Esophagus (tissue), 2 donors: Measurements from ENCODE around the gene SP140L. TPM values are rescaled to one million over a fixed set of nuclear protein-coding genes. Genes with fewer than 3 reads are reported as not detected.
"Not testable (repeated sequence)": the region's sequence is repeated elsewhere in the genome, so short reads cannot be mapped to it uniquely, and the experiment has no call there.

Experiments
- H3K27ac ChIP-seq, 2 donors: one replicate each; pipeline ENCODE4 v1.5.1; 2013; ENCODE audit warnings: low read depth in 2 of 2, mild to moderate bottlenecking in 2 of 2, inconsistent platforms in 1 of 2, low read length in 1 of 2, moderate library complexity in 1 of 2
- H3K27me3 ChIP-seq, 2 donors: one replicate each; pipeline ENCODE4 v1.6.1; 2013; ENCODE audit warnings: low read length in 2 of 2, control low read depth in 1 of 2, mild to moderate bottlenecking in 1 of 2; ENCODE audit not compliant: insufficient read depth in 2 of 2, control insufficient read depth in 1 of 2
- H3K36me3 ChIP-seq, 2 donors: one replicate each; pipeline ENCODE4 v1.6.1; 2013; ENCODE audit warnings: low read length in 1 of 2; ENCODE audit not compliant: control insufficient read depth in 2 of 2, insufficient read depth in 2 of 2
- H3K4me1 ChIP-seq, 2 donors: one replicate each; pipeline ENCODE4 v1.6.1; 2013; ENCODE audit warnings: low read length in 1 of 2; ENCODE audit not compliant: control insufficient read depth in 2 of 2, insufficient read depth in 2 of 2
- H3K4me3 ChIP-seq, 2 donors: one replicate each; pipeline ENCODE4 v1.5.1; 2013; ENCODE audit warnings: low read length in 2 of 2, mild to moderate bottlenecking in 2 of 2, low read depth in 1 of 2, moderate library complexity in 1 of 2
- H3K9me3 ChIP-seq, 2 donors: one replicate each; pipeline ENCODE4 v1.6.1; 2013; ENCODE audit warnings: mild to moderate bottlenecking in 2 of 2, low read depth in 1 of 2, low read length in 1 of 2, moderate library complexity in 1 of 2; ENCODE audit not compliant: control insufficient read depth in 2 of 2, insufficient read depth in 1 of 2
- WGBS, 2 donors: extraction: QIAGEN DNeasy Blood & Tissue Kit; methylation state at CpG; one replicate each; pipeline ENCODE4 v1.1.7; 2013; 5-methylcytosine and 5-hydroxymethylcytosine counted together
- polyA plus RNA-seq, 2 donors: library from polyadenylated mRNA; stranded (reverse); fragments of 200-250 nt; gene quantifications; one replicate each; pipeline ENCODE4 v1.2.3, GENCODE V29; 2013
- donor health status: healthy with polysubstance abuse.
- donor health status: Bipolar disorder and iron deficiency.

SP140L gene
- polyA plus RNA-seq, 2 donors = 5.5 to 10.6 TPM

- Histone ChIP-seq H3K27ac (no peak overlapping the region), H3K36me3 (no peaks in the 10 kb centered on the region), H3K4me3 (no peak overlapping the region), H3K4me1 (no peaks in the 10 kb centered on the region), H3K27me3 (no peaks in the 10 kb centered on the region), H3K9me3 (peaks cover 0 to 5% of the 10 kb centered on the region in 2 donors)
- WGBS, 2 donors = 89 to 95% methylated on average over 2 of the region's 2 CpGs
These were observed 19.5 kb upstream of the SP140L start for GRCh38 chr2:230307485-230307884.

GRCh38 chr2:230308402-230309000 is 18.5 kb upstream of the SP140L start:
- 90 to 92% methylated on average over 12 of the region's 12 CpGs for WGBS, 2 donors
- Histone ChIP-seq H3K4me3 (no peak overlapping the region), H3K4me1 (no peaks in the 10 kb centered on the region), H3K27ac (no peak overlapping the region), H3K36me3 (no peaks in the 10 kb centered on the region), H3K27me3 (no peaks in the 10 kb centered on the region), H3K9me3 (peaks cover 0 to 5% of the 10 kb centered on the region in 2 donors)

GRCh38 chr2:230310792-230311191 is 16.2 kb upstream of the SP140L start:
- H3K4me1 ChIP-seq = not testable (repeated sequence)
- WGBS, 2 donors = 73 to 78% methylated on average over 1 of the region's 5 CpGs

DNA sequence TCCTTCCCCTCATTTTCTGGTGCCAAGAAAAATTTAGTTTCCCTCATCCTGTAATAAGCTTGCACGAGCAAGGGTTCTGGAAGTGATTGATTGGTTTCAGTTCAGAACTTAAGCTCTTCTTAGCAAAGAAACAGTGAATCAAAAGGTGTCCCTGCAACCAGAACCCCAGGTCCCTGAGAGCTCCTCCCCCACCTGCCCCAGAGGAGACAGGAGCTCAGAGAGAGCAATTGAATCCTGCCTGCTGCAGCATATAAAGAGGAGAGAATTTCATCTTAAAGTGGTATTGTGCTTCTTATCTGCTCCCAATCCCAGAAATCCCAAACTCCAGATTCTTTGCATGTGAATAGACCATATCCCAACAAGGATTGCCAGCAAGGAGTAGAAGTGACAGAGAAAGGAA is 15.4 kb upstream of the SP140L start:
- H3K27ac ChIP-seq, H3K36me3 ChIP-seq, H3K4me1 ChIP-seq, H3K4me3 ChIP-seq, H3K9me3 ChIP-seq, H3K27me3 ChIP-seq: not testable (repeated sequence)
- WGBS, 2 donors = 53 to 63% methylated on average over 1 of the region's 1 CpG

More at GRCh38 chr2:230310792-230311191, 16.2 kb upstream of the SP140L start:
- H3K27ac ChIP-seq, H3K4me3 ChIP-seq, H3K9me3 ChIP-seq, H3K36me3 ChIP-seq, H3K27me3 ChIP-seq: not testable (repeated sequence)

GRCh38 chr2:230312638-230313037 is 14.4 kb upstream of the SP140L start:
- H3K27me3 ChIP-seq = no peaks in the 10 kb centered on the region
- H3K4me3 ChIP-seq = no peak overlapping the region
- no peaks in the 10 kb centered on the region for H3K9me3 ChIP-seq
- no peaks in the 10 kb centered on the region for H3K4me1 ChIP-seq
- WGBS, 2 donors = 81 to 91% methylated on average over 2 of the region's 2 CpGs
- no peaks in the 10 kb centered on the region for H3K36me3 ChIP-seq
- no peak overlapping the region for H3K27ac ChIP-seq

GRCh38 chr2:230317366-230317765 is 9.6 kb upstream of the SP140L start:
- 91 to 95% methylated on average over 3 of the region's 3 CpGs for WGBS, 2 donors
- Histone ChIP-seq H3K27ac (no peak overlapping the region), H3K4me3 (no peak overlapping the region), H3K27me3 (no peaks in the 10 kb centered on the region), H3K36me3 (no peaks in the 10 kb centered on the region), H3K4me1 (no peaks in the 10 kb centered on the region), H3K9me3 (no peaks in the 10 kb centered on the region)

DNA sequence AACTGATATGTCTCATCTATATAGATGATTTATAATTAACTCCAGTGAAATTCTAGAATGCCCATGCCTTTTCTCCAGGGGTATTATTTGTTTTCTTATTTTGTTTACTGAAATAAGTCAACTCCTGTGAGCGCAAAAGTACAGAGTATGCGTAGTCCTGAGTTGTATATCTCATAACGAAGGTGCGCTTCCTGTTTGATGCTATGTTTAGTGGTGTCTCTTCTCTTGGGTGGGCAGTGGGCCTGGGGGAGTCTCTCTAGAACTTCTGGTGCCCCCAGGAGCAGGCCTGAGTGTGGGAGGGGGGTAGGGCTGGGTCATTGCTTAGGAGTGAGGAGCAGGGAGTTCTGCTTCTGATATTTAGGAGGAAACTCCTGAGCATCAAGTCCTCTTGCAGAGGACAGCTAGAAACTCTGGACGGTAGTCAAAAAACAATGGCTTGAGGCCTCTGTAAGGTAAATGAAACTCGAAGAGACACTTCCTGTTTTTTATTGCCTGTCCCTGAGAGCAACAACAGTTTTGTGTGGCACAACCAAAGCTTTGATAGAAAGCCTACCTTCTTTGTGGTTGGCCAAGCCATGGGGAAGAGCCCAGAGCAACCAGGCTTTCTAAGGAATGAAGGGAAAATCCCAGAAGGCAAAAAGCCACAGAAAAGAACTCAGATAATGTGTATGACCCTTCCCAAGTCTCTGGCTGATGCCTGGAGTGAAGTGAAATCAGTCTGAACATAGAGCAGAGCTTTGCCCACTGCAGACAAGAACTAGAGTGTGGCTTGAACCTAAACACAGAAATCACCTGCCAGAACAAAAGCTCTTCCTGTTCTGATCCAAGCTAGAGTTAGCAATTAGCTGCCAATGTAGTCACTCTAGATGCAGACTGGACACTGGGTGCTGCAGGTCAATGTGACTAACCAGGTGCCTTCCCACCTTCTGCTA is 8.5 kb upstream of the SP140L start:
- H3K36me3 ChIP-seq = no peaks in the 10 kb centered on the region
- WGBS, 2 donors = 68 to 72% methylated on average over 6 of the region's 6 CpGs
- H3K9me3 ChIP-seq = peaks cover 0 to 4% of the 10 kb centered on the region in 2 donors
- H3K27ac ChIP-seq = no peak overlapping the region
- H3K4me1 ChIP-seq = no peaks in the 10 kb centered on the region
- H3K4me3 ChIP-seq = no peak overlapping the region
- H3K27me3 ChIP-seq = no peaks in the 10 kb centered on the region

DNA sequence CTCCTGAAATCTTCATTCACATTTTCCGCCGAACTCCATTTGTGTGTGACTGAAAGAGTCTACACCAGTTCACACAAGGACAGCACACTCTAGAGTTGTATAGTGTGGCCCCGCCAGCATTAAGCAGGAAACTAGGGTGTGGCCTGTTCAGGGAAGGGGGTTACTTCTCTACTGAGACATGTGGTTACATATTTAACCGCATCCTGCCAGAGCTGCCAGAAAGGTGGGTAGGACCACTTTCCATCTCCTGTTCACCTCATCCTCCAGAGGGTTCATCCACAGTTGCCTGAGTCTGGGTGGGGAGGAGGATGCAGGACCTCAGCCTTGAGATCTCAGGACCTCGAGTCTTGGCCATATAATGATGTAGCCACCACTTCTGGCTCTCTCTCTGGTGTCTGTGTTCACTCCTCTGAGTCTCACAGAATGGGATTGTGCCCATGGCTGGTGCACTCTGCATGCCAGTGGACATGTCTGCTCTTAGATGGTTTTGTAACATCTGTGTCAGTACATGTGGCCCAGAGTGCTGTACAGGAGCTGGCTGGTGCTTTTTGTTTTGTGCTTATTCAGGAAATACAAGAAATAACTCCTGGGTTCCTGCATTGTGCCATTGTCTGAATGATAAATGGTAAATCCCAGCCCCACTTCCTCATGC is 7.7 kb upstream of the SP140L start:
- H3K4me3 ChIP-seq = no peak overlapping the region
- no peaks in the 10 kb centered on the region for H3K36me3 ChIP-seq
- H3K27ac ChIP-seq = no peak overlapping the region
- H3K4me1 ChIP-seq = no peaks in the 10 kb centered on the region
- H3K27me3 ChIP-seq = no peaks in the 10 kb centered on the region
- peaks cover 0 to 6% of the 10 kb centered on the region in 2 donors for H3K9me3 ChIP-seq
- 68 to 70% methylated on average over 5 of the region's 5 CpGs for WGBS, 2 donors

GRCh38 chr2:230321031-230321430 is 6.0 kb upstream of the SP140L start:
- Histone ChIP-seq H3K9me3 (peaks cover 0 to 6% of the 10 kb centered on the region in 2 donors), H3K4me1 (no peaks in the 10 kb centered on the region), H3K27me3 (no peaks in the 10 kb centered on the region), H3K4me3 (no peak overlapping the region), H3K27ac (no peak overlapping the region), H3K36me3 (no peaks in the 10 kb centered on the region)
- WGBS, 2 donors = 90 to 97% methylated on average over 2 of the region's 2 CpGs
